GM23338 (cell line): ENCODE measurements around the gene FBXW12. TPM values are rescaled to one million over a fixed set of nuclear protein-coding genes. Genes with fewer than 3 reads are reported as not detected.
A peak's percentile ranks its signal among the peaks of the same experiment; 100 is the strongest.

Source experiments
- ATAC-seq: fragments of 200-7000 bp; cut with Tn5 transposase; 3 replicates; pipeline ENCODE4 v1.9.1; 2020
- DNase-seq: peaks from one replicate; pipeline ENCODE4 v3.0.0-alpha.2; 2015; ENCODE audit warnings: low spot score
- H2AFZ ChIP-seq: fragments of 200-600 bp; sonication (generic); 2 replicates; pipeline ENCODE4 v1.8.0; 2016; ENCODE audit warnings: antibody characterized with exemption, mild to moderate bottlenecking, moderate library complexity
- H3F3A ChIP-seq: fragments of 200-600 bp; sonication (generic); replicated peaks from 2 replicates; pipeline ENCODE4 v1.8.0; 2017; ENCODE audit warnings: antibody characterized with exemption, mixed run types, low read depth
- H3K27ac ChIP-seq: fragments of 200-600 bp; sonication (generic); 2 replicates; pipeline ENCODE4 v1.6.1; 2016; ENCODE audit warnings: low read depth
- H3K27me3 ChIP-seq: fragments of 200-600 bp; sonication (generic); 2 replicates; pipeline ENCODE4 v1.8.0; 2016; ENCODE audit warnings: mild to moderate bottlenecking, mixed run types, moderate library complexity; ENCODE audit not compliant: insufficient read depth
- H3K36me3 ChIP-seq: fragments of 200-600 bp; sonication (generic); 2 replicates; pipeline ENCODE4 v1.8.0; 2016; ENCODE audit warnings: mild to moderate bottlenecking; ENCODE audit not compliant: insufficient read depth
- H3K4me1 ChIP-seq: fragments of 200-600 bp; sonication (generic); 2 replicates; pipeline ENCODE4 v1.8.0; 2016; ENCODE audit warnings: mild to moderate bottlenecking, moderate library complexity; ENCODE audit not compliant: insufficient read depth
- H3K4me2 ChIP-seq: fragments of 200-600 bp; sonication (generic); 2 replicates; pipeline ENCODE4 v1.7.1; 2017; ENCODE audit warnings: mixed run types
- H3K4me3 ChIP-seq: fragments of 200-600 bp; sonication (generic); 2 replicates; pipeline ENCODE4 v1.6.1; 2016; ENCODE audit warnings: mixed run types
- H3K79me2 ChIP-seq: fragments of 200-600 bp; sonication (generic); replicated peaks from 2 replicates; pipeline ENCODE4 v1.8.0; 2017; ENCODE audit warnings: mild to moderate bottlenecking; ENCODE audit not compliant: insufficient read depth
- H3K9me2 ChIP-seq: fragments of 200-600 bp; sonication (generic); 2 replicates; pipeline ENCODE4 v1.8.0; 2017; ENCODE audit not compliant: insufficient read depth
- H4K20me1 ChIP-seq: fragments of 200-600 bp; sonication (generic); replicated peaks from 2 replicates; pipeline ENCODE4 v1.8.0; 2017; ENCODE audit warnings: mild to moderate bottlenecking; ENCODE audit not compliant: insufficient read depth
- H3K27ac Mint-ChIP-seq: 2 replicates; pipeline ENCODE4 v1.8.0; 2020; ENCODE audit warnings: inconsistent platforms, mild to moderate bottlenecking, moderate library complexity, mixed read lengths
- H3K27me3 Mint-ChIP-seq: 3 replicates; pipeline ENCODE4 v1.8.0; 2022; ENCODE audit warnings: low read depth, mild to moderate bottlenecking, moderate library complexity, mixed read lengths, inconsistent platforms; ENCODE audit not compliant: insufficient read depth, poor library complexity
- H3K36me3 Mint-ChIP-seq: 3 replicates; pipeline ENCODE4 v1.8.0; 2021; ENCODE audit warnings: low read depth, mild to moderate bottlenecking, inconsistent platforms, moderate library complexity, mixed read lengths
- H3K4me1 Mint-ChIP-seq: 3 replicates; pipeline ENCODE4 v1.8.0; 2020; ENCODE audit warnings: mild to moderate bottlenecking, inconsistent platforms, mixed read lengths
- H3K4me3 Mint-ChIP-seq: 3 replicates; pipeline ENCODE4 v1.8.0; 2021; ENCODE audit warnings: moderate library complexity, mild to moderate bottlenecking, inconsistent platforms, mixed read lengths
- H3K9me3 Mint-ChIP-seq: 3 replicates; pipeline ENCODE4 v1.8.0; 2020; ENCODE audit warnings: moderate library complexity, mild to moderate bottlenecking, inconsistent platforms, mixed read lengths
- CREB1 ChIP-seq: fragments of 250-450 bp; sonication (Bioruptor Pico); IDR thresholded peaks from 2 replicates; pipeline ENCODE4 v1.5.0; 2020; ENCODE audit warnings: low read depth, mild to moderate bottlenecking, moderate library complexity
- EZH2 ChIP-seq: fragments of 200-600 bp; sonication (generic); IDR thresholded peaks from one replicate; pipeline ENCODE4 v1.8.0; 2017; ENCODE audit warnings: antibody characterized with exemption, mild to moderate bottlenecking, low read depth; ENCODE audit not compliant: unreplicated experiment
- EZH2phosphoT487 ChIP-seq: fragments of 200-600 bp; sonication (generic); IDR thresholded peaks from one replicate; pipeline ENCODE4 v1.8.1; 2018; ENCODE audit warnings: antibody characterized with exemption; ENCODE audit not compliant: unreplicated experiment
- JUNB ChIP-seq: IDR thresholded peaks from one replicate; pipeline ENCODE4 v1.6.1; 2016; ENCODE audit warnings: antibody characterized with exemption; ENCODE audit not compliant: unreplicated experiment
- NANOG ChIP-seq: IDR thresholded peaks from 2 replicates; pipeline ENCODE4 v1.6.1; 2016; ENCODE audit warnings: antibody characterized with exemption, borderline replicate concordance
- POLR2AphosphoS5 ChIP-seq: IDR thresholded peaks from 2 replicates; pipeline ENCODE4 v1.6.1; 2016; ENCODE audit warnings: antibody characterized with exemption, low read depth
- STAT1 ChIP-seq: IDR thresholded peaks from one replicate; pipeline ENCODE4 v1.6.1; 2016; ENCODE audit warnings: antibody characterized with exemption; ENCODE audit not compliant: unreplicated experiment
- ZNF114 ChIP-seq: fragments of 250-450 bp; sonication (Bioruptor Pico); IDR thresholded peaks from 2 replicates; pipeline ENCODE4 v1.5.0; 2020; ENCODE audit warnings: mild to moderate bottlenecking, moderate library complexity
- ZNF331 ChIP-seq: fragments of 250-450 bp; sonication (Bioruptor Pico); IDR thresholded peaks from 2 replicates; pipeline ENCODE4 v1.5.0; 2020; ENCODE audit warnings: low read depth, mild to moderate bottlenecking, moderate library complexity
- polyA plus RNA-seq: library from polyadenylated mRNA; unstranded; fragments of >200 nt; fragmentation: Nextera tagmentation; extraction: Ambion mirVana; gene quantifications from 2 replicates; pipeline ENCODE4 v1.2.1, GENCODE V29; 2016
- total RNA-seq: library from RNA; depleted of rRNA; stranded (reverse); fragments of >200 nt; shearing (Covaris generic); gene quantifications from 2 replicates; pipeline ENCODE4 v1.2.3, GENCODE V29; 2014
- TF ChIP-seq, protein P1 (sequence below): fragments of 250-450 bp; sonication (Bioruptor Pico); IDR thresholded peaks from 2 replicates; pipeline ENCODE4 v1.5.0; 2020; ENCODE audit warnings: mild to moderate bottlenecking, moderate library complexity
- TF ChIP-seq, protein P2 (sequence below), 2 experiments: fragments of 200-600 bp in 1 of 2; sonication (generic) in 1 of 2; conservative IDR thresholded peaks; 2 replicates each; pipeline versions ENCODE4 v1.5.1 to v1.6.1; 2016 to 2017; ENCODE audit warnings: antibody characterized with exemption in 2 of 2, low read depth in 2 of 2, mild to moderate bottlenecking in 2 of 2, moderate library complexity in 1 of 2
- TF ChIP-seq, protein P3 (sequence below): IDR thresholded peaks from one replicate; pipeline ENCODE4 v1.6.1; 2018; ENCODE audit warnings: antibody characterized with exemption; ENCODE audit not compliant: unreplicated experiment
- TF ChIP-seq, protein P4 (sequence below): IDR thresholded peaks from 2 replicates; pipeline ENCODE4 v1.6.1; 2016; ENCODE audit warnings: antibody characterized with exemption

FBXW12 gene
- total and polyA plus RNA-seq, 2 experiments from 2014 or later, result 0.73 TPM; not detected in 1

DNA sequence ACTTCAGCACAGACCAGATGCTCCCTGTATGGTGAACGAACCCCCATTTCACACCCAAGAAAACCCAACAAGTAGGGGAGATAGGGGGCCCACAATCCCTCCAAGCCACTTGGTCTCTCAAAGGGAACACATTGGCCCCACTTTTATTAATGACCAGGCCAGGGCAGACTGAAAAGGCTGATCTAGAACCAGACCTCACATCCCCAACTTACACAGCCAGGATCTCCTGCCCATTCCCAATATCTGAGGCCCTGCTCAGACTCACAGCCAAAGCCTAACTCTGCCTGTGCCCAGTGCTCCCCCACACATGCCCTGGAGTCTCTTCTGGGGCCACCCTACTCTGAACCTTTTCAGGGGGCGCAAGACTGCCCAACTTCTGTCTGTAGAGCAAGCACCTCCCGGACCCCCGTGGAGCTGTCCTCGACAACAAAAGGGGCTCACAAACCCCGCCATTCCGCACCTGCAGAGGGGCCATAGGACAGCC is 56.1 kb downstream of the FBXW12 start:
- H3K79me2 ChIP-seq, result peaks cover 60% of the 10 kb centered on the region
- no peaks in the 10 kb centered on the region for H3K27me3 ChIP-seq
- no peak for TF ChIP-seq CREB1
- no peak for TF ChIP-seq ZNF114
- TF ChIP-seq, protein P1, sequence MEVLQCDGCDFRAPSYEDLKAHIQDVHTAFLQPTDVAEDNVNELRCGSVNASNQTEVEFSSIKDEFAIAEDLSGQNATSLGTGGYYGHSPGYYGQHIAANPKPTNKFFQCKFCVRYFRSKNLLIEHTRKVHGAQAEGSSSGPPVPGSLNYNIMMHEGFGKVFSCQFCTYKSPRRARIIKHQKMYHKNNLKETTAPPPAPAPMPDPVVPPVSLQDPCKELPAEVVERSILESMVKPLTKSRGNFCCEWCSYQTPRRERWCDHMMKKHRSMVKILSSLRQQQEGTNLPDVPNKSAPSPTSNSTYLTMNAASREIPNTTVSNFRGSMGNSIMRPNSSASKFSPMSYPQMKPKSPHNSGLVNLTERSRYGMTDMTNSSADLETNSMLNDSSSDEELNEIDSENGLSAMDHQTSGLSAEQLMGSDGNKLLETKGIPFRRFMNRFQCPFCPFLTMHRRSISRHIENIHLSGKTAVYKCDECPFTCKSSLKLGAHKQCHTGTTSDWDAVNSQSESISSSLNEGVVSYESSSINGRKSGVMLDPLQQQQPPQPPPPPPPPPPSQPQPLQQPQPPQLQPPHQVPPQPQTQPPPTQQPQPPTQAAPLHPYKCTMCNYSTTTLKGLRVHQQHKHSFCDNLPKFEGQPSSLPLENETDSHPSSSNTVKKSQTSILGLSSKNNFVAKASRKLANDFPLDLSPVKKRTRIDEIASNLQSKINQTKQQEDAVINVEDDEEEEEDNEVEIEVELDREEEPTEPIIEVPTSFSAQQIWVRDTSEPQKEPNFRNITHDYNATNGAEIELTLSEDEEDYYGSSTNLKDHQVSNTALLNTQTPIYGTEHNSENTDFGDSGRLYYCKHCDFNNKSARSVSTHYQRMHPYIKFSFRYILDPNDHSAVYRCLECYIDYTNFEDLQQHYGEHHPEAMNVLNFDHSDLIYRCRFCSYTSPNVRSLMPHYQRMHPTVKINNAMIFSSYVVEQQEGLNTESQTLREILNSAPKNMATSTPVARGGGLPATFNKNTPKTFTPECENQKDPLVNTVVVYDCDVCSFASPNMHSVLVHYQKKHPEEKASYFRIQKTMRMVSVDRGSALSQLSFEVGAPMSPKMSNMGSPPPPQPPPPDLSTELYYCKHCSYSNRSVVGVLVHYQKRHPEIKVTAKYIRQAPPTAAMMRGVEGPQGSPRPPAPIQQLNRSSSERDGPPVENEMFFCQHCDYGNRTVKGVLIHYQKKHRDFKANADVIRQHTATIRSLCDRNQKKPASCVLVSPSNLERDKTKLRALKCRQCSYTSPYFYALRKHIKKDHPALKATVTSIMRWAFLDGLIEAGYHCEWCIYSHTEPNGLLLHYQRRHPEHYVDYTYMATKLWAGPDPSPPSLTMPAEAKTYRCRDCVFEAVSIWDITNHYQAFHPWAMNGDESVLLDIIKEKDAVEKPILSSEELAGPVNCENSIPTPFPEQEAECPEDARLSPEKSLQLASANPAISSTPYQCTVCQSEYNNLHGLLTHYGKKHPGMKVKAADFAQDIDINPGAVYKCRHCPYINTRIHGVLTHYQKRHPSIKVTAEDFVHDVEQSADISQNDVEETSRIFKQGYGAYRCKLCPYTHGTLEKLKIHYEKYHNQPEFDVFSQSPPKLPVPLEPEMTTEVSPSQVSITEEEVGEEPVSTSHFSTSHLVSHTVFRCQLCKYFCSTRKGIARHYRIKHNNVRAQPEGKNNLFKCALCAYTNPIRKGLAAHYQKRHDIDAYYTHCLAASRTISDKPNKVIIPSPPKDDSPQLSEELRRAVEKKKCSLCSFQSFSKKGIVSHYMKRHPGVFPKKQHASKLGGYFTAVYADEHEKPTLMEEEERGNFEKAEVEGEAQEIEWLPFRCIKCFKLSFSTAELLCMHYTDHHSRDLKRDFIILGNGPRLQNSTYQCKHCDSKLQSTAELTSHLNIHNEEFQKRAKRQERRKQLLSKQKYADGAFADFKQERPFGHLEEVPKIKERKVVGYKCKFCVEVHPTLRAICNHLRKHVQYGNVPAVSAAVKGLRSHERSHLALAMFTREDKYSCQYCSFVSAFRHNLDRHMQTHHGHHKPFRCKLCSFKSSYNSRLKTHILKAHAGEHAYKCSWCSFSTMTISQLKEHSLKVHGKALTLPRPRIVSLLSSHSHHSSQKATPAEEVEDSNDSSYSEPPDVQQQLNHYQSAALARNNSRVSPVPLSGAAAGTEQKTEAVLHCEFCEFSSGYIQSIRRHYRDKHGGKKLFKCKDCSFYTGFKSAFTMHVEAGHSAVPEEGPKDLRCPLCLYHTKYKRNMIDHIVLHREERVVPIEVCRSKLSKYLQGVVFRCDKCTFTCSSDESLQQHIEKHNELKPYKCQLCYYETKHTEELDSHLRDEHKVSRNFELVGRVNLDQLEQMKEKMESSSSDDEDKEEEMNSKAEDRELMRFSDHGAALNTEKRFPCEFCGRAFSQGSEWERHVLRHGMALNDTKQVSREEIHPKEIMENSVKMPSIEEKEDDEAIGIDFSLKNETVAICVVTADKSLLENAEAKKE (CRISPR knock-in tag), result no peak
- no peak for TF ChIP-seq STAT1
- TF ChIP-seq NANOG, result no peak
- TF ChIP-seq POLR2AphosphoS5, result no peak
- TF ChIP-seq, protein P2, sequence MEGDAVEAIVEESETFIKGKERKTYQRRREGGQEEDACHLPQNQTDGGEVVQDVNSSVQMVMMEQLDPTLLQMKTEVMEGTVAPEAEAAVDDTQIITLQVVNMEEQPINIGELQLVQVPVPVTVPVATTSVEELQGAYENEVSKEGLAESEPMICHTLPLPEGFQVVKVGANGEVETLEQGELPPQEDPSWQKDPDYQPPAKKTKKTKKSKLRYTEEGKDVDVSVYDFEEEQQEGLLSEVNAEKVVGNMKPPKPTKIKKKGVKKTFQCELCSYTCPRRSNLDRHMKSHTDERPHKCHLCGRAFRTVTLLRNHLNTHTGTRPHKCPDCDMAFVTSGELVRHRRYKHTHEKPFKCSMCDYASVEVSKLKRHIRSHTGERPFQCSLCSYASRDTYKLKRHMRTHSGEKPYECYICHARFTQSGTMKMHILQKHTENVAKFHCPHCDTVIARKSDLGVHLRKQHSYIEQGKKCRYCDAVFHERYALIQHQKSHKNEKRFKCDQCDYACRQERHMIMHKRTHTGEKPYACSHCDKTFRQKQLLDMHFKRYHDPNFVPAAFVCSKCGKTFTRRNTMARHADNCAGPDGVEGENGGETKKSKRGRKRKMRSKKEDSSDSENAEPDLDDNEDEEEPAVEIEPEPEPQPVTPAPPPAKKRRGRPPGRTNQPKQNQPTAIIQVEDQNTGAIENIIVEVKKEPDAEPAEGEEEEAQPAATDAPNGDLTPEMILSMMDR (conservative IDR thresholded peaks at IDR 0.05; ENCODE audit: low read depth in 2 of 2), result no peak
- no peak for TF ChIP-seq JUNB
- TF ChIP-seq EZH2phosphoT487, result no peak
- TF ChIP-seq, protein P3, sequence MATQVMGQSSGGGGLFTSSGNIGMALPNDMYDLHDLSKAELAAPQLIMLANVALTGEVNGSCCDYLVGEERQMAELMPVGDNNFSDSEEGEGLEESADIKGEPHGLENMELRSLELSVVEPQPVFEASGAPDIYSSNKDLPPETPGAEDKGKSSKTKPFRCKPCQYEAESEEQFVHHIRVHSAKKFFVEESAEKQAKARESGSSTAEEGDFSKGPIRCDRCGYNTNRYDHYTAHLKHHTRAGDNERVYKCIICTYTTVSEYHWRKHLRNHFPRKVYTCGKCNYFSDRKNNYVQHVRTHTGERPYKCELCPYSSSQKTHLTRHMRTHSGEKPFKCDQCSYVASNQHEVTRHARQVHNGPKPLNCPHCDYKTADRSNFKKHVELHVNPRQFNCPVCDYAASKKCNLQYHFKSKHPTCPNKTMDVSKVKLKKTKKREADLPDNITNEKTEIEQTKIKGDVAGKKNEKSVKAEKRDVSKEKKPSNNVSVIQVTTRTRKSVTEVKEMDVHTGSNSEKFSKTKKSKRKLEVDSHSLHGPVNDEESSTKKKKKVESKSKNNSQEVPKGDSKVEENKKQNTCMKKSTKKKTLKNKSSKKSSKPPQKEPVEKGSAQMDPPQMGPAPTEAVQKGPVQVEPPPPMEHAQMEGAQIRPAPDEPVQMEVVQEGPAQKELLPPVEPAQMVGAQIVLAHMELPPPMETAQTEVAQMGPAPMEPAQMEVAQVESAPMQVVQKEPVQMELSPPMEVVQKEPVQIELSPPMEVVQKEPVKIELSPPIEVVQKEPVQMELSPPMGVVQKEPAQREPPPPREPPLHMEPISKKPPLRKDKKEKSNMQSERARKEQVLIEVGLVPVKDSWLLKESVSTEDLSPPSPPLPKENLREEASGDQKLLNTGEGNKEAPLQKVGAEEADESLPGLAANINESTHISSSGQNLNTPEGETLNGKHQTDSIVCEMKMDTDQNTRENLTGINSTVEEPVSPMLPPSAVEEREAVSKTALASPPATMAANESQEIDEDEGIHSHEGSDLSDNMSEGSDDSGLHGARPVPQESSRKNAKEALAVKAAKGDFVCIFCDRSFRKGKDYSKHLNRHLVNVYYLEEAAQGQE, result no peak
- no peak for TF ChIP-seq ZNF331 (CRISPR knock-in tag)
- TF ChIP-seq, protein P4, sequence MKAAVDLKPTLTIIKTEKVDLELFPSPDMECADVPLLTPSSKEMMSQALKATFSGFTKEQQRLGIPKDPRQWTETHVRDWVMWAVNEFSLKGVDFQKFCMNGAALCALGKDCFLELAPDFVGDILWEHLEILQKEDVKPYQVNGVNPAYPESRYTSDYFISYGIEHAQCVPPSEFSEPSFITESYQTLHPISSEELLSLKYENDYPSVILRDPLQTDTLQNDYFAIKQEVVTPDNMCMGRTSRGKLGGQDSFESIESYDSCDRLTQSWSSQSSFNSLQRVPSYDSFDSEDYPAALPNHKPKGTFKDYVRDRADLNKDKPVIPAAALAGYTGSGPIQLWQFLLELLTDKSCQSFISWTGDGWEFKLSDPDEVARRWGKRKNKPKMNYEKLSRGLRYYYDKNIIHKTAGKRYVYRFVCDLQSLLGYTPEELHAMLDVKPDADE, result no peak
- no peak for TF ChIP-seq EZH2
- peaks cover 35% of the 10 kb centered on the region for H3K4me1 ChIP-seq
- H2AFZ ChIP-seq, result no peak overlapping the region
- H3K4me2 ChIP-seq, result peak overlapping the region; percentile 86
- Mint-ChIP-seq H3K4me3 (peak overlapping the region; percentile 86), H3K9me3 (peaks cover 3% of the 10 kb centered on the region; the same call in 1 of the 3 replicates), H3K36me3 (peaks cover 45% of the 10 kb centered on the region), H3K27me3 (peaks cover 16% of the 10 kb centered on the region), H3K27ac (peak overlapping the region; percentile 92), H3K4me1 (peaks cover 62% of the 10 kb centered on the region)
- peak overlapping the region; percentile 84 for H3K4me3 ChIP-seq
- peaks cover 22% of the 10 kb centered on the region for H3F3A ChIP-seq
- peak; percentile 79 for DNase-seq
- peaks cover 10% of the 10 kb centered on the region for H3K36me3 ChIP-seq
- H3K9me2 ChIP-seq, result no peaks in the 10 kb centered on the region
- ATAC-seq, result no peak
- H3K27ac ChIP-seq, result 0 out of 2 replicates have a peak overlapping the region, but pooled peaks have one; percentile 19
- H4K20me1 ChIP-seq, result peaks cover 20% of the 10 kb centered on the region
